ENCODE measurements around the gene CDH4.

The CDH4 gene

GRCh38 chr20:61682114-61682995 is 430.3 kb downstream of the CDH4 start:
- no peak for DNase-seq

DNA sequence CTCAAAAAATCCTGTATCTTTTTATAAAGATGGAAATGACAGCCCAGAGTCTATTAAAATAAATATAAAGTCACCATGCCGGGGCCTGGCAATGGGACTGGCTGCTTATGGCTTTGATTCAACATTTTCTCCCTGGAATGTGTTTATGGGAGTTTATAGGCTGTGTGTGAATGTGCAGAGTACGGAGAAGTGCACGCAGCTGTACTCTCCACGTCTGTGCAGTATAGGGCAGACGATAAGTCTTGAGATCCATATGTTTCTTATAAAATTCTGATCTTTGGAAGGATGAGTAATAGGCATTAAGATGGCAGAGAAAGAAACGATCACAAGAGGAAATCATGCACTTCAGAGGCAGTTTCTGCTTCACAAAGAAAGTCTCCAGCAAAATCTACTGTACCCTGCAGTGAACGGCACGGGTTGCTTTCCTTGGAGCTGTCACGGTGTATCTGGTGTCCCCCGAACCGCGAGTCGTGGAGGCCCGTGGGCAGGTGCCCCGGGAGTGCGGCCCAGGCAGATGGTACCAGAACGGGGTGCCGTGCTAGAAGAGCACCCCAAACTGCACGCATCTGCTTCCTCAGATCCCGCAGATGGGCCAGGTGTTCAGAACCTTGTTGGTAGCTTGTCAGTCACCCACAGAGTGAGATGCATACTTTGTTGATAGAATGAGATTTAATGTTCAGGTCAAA is 431.1 kb downstream of the CDH4 start:
- no peak for DNase-seq

- no peak for DNase-seq
These were observed 431.7 kb downstream of the CDH4 start for GRCh38 chr20:61683721-61684120.

DNA sequence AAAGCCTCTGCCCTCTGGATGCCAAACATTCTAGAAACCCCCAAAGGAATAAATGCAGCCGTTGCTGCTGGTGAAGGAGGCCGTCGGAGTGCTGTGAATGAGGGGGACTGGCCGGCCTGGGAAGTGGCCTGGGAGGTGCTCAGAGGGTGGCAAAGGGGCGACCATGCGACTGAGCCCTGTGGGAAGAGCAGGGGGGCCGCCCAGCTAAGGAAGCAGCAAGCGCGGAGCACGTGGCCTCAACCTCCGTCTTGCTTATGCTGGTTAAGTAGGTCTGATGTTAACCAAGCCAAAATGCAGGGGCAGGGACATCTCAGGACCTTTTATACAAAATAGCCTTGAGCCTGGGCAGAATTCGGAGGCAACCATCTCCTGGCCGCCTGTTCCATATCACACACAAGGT is 432.1 kb downstream of the CDH4 start:
- DNase-seq: no peak

GRCh38 chr20:61684583-61685235 is 432.6 kb downstream of the CDH4 start:
- DNase-seq: no peak

GRCh38 chr20:61685462-61685861 is 433.4 kb downstream of the CDH4 start:
- no peak for DNase-seq

GRCh38 chr20:61686051-61686936 is 434.2 kb downstream of the CDH4 start:
- no peak for DNase-seq

DNA sequence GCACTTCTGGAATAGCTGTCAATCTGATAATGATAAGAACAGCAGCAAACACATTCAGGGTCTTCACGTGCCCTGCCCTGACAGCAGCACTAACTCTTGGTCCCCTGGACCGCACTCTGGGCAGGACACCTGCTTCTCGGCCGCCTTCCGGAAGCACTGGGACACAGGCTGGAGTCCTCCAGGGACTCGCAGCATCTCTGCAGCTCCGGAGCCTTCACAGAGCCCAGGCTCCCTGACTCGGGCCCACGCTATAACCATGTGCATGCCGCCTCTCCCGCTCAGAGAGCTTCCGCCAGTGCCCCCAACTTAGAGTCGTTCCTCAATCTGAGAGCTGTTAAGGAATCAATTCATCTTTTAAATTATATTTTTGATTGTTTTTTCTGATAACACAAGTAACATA is 436.4 kb downstream of the CDH4 start:
- DNase-seq: no peak

- DNase-seq: no peak
These were observed 438.1 kb downstream of the CDH4 start for GRCh38 chr20:61690150-61690549.

DNA sequence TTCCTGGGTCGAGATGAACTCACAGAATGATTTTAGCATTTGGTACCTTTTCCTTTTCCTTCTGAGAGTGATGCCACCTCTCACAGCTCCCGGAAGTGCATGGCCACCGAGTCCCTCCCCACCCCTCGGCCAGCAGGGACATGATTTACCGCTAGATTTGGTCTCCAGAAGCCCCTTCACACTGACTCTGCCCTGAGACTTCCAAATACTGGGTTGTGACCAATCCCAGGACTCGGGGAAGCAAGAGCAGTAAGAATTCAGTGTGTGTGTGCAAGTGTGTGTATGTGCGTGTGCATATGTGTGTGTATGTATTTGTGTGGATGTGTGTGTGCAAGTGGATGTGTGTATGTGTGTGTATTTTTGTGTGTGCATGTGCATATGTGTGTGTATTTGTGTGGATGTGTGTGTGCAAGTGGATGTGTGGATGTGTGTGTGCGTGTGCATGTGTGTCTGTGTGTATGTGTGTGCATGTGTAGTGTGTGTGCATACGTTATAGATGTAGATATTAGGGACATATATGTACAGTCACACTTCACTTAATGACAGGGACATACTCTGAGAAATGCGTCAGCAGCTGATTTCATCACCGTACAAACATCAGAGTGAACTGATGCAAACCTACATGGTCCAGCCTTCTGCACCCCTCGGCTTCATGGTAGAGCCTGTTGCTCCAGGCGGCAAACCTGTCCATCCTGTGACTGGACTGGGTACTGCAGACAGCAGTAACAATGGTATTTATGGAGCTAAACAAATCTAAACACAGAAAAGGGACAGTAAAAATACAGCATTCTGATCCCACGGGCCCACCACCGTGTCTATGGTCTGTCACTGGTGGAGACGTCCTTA is 439.2 kb downstream of the CDH4 start:
- DNase-seq: no peak

GRCh38 chr20:61691978-61692377 is 439.9 kb downstream of the CDH4 start:
- no peak for DNase-seq

DNA sequence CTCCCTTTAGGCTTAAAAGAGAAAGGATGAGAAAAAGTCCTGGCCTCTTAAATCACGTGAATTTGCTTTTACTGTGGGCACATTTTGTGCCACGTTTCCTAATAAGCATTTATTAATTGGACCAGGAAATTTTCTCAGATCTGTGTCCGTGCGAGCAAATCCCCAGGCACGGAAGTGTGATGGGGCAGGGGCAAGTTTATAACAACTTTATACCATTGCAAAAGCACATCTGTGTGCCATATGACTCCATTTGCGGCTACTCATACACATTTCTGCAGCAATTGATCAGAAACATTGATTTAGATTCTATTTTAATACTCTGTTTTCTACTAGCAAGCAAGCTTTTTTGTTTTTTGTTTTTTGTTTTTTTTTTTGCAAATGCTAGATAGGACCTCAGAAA is 440.4 kb downstream of the CDH4 start:
- no peak for DNase-seq

GRCh38 chr20:61693055-61693600 is 441.1 kb downstream of the CDH4 start:
- DNase-seq: no peak

GRCh38 chr20:61694682-61695081 is 442.6 kb downstream of the CDH4 start:
- DNase-seq: no peak

GRCh38 chr20:61695741-61696140 is 443.7 kb downstream of the CDH4 start:
- DNase-seq: no peak

DNA sequence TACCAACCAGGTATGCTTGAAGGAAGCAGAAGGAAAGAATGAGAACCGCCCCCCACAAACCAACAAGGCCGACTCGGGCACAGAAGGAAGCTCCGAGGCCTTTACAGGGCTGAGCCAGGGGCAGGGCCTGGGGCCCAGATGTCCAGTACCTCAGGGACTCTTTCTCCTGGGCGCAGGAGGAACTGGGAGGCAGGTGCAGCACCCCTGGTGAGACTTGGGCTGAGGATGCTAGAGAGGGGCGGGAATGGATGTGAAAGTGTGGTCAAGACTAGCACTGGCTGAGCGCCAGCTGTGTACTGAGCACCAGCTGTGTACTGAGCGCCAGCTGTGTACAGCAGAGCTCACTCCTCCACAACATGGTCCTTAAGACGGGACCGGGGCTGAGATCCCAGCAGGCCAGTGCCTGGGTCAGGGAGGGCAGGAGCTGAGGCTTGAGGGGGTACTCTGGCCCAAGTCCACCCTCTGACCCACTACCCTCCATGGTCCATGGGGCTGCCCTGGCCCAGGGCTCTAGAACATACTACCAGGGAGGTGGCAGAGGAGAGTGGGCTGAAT is 444.2 kb downstream of the CDH4 start:
- DNase-seq: no peak

- DNase-seq: no peak
These were observed 445.9 kb downstream of the CDH4 start for GRCh38 chr20:61697666-61698597.

GRCh38 chr20:61698598-61699494 is 446.8 kb downstream of the CDH4 start:
- DNase-seq: no peak
